H7 (cell line): Measurements from ENCODE around the gene DHRSX. TPM values are rescaled to one million over a fixed set of nuclear protein-coding genes. Genes with fewer than 3 reads are reported as not detected.
A peak's percentile ranks its signal among the peaks of the same experiment; 100 is the strongest.

Experiments used
- DNase-seq: peaks from one replicate; pipeline ENCODE4 v3.0.0; 2012
- H3K27me3 ChIP-seq: 2 replicates; pipeline ENCODE4 v1.6.0; 2011; ENCODE audit warnings: mild to moderate bottlenecking, low read length; ENCODE audit not compliant: control insufficient read depth, insufficient read depth
- H3K36me3 ChIP-seq: replicated peaks from 2 replicates; pipeline ENCODE4 v1.5.1; 2011; ENCODE audit warnings: low read length; ENCODE audit not compliant: control insufficient read depth, insufficient read depth
- H3K4me3 ChIP-seq: 2 replicates; pipeline ENCODE4 v1.5.1; 2011; ENCODE audit warnings: low read depth, mild to moderate bottlenecking, control low read depth, low read length, moderate library complexity; ENCODE audit not compliant: insufficient read depth
- total RNA-seq: library from RNA; depleted of rRNA; stranded (reverse); fragments of >200 nt; shearing (Covaris generic); gene quantifications from 2 replicates; pipeline ENCODE4 v1.2.3, GENCODE V29; 2014

Gene DHRSX
- total RNA-seq, 1 experiment from 2014 or later, result 25.5 TPM

- no peak for DNase-seq
- H3K4me3 ChIP-seq, result no peak overlapping the region
These were observed 168.5 kb downstream of the DHRSX start for GRCh38 chrX:2332252-2332651.

GRCh38 chrX:2330910-2331309, 169.9 kb downstream of the DHRSX start:
- Histone ChIP-seq H3K4me3 (no peak overlapping the region), H3K36me3 (no peaks in the 10 kb centered on the region), H3K27me3 (no peaks in the 10 kb centered on the region)
- no peak for DNase-seq

More at GRCh38 chrX:2332252-2332651, 168.5 kb downstream of the DHRSX start:
- no peaks in the 10 kb centered on the region for H3K27me3 ChIP-seq
- no peaks in the 10 kb centered on the region for H3K36me3 ChIP-seq

GRCh38 chrX:2330487-2330886, 170.3 kb downstream of the DHRSX start:
- H3K36me3 ChIP-seq, result no peaks in the 10 kb centered on the region
- H3K27me3 ChIP-seq, result no peaks in the 10 kb centered on the region
- DNase-seq, result no peak
- H3K4me3 ChIP-seq, result no peak overlapping the region

- H3K27me3 ChIP-seq, result no peaks in the 10 kb centered on the region
- DNase-seq, result no peak
- no peak overlapping the region for H3K4me3 ChIP-seq
- no peaks in the 10 kb centered on the region for H3K36me3 ChIP-seq
These were observed 173.4 kb downstream of the DHRSX start for GRCh38 chrX:2327423-2327822.

- Histone ChIP-seq H3K36me3 (no peaks in the 10 kb centered on the region), H3K27me3 (no peaks in the 10 kb centered on the region), H3K4me3 (peak overlapping the region; percentile 16; the same call in 1 of the 2 replicates)
- no peak for DNase-seq
These were observed 175.5 kb downstream of the DHRSX start for GRCh38 chrX:2325076-2325784.

- Histone ChIP-seq H3K4me3 (no peak overlapping the region), H3K36me3 (no peaks in the 10 kb centered on the region), H3K27me3 (no peaks in the 10 kb centered on the region)
- DNase-seq, result no peak
These were observed 176.6 kb downstream of the DHRSX start for GRCh38 chrX:2324151-2324550.

GRCh38 chrX:2321411-2321810, 179.4 kb downstream of the DHRSX start:
- H3K27me3 ChIP-seq, result no peaks in the 10 kb centered on the region
- H3K36me3 ChIP-seq, result no peaks in the 10 kb centered on the region
- no peak for DNase-seq
- H3K4me3 ChIP-seq, result no peak overlapping the region

- DNase-seq, result no peak
- no peaks in the 10 kb centered on the region for H3K27me3 ChIP-seq
- no peak overlapping the region for H3K4me3 ChIP-seq
- H3K36me3 ChIP-seq, result no peaks in the 10 kb centered on the region
These were observed 180.0 kb downstream of the DHRSX start for GRCh38 chrX:2320580-2321327.

- H3K36me3 ChIP-seq, result no peaks in the 10 kb centered on the region
- no peak overlapping the region for H3K4me3 ChIP-seq
These were observed 180.7 kb downstream of the DHRSX start for GRCh38 chrX:2320089-2320488.

GRCh38 chrX:2318371-2318770, 182.4 kb downstream of the DHRSX start:
- Histone ChIP-seq H3K36me3 (no peaks in the 10 kb centered on the region), H3K4me3 (no peak overlapping the region), H3K27me3 (no peaks in the 10 kb centered on the region)
- DNase-seq, result no peak

More at GRCh38 chrX:2320089-2320488, 180.7 kb downstream of the DHRSX start:
- H3K27me3 ChIP-seq, result no peaks in the 10 kb centered on the region
- DNase-seq, result no peak

GRCh38 chrX:2317527-2318055, 183.2 kb downstream of the DHRSX start:
- H3K4me3 ChIP-seq, result no peak overlapping the region
- H3K36me3 ChIP-seq, result no peaks in the 10 kb centered on the region
- H3K27me3 ChIP-seq, result no peaks in the 10 kb centered on the region
- no peak for DNase-seq

- H3K4me3 ChIP-seq, result no peak overlapping the region
- no peaks in the 10 kb centered on the region for H3K36me3 ChIP-seq
- no peaks in the 10 kb centered on the region for H3K27me3 ChIP-seq
- DNase-seq, result no peak
These were observed 184.2 kb downstream of the DHRSX start for GRCh38 chrX:2316534-2316933.

- DNase-seq, result no peak
- no peaks in the 10 kb centered on the region for H3K36me3 ChIP-seq
- no peak overlapping the region for H3K4me3 ChIP-seq
- H3K27me3 ChIP-seq, result no peaks in the 10 kb centered on the region
These were observed 185.3 kb downstream of the DHRSX start for GRCh38 chrX:2315434-2315833.

GRCh38 chrX:2314831-2315365, 185.9 kb downstream of the DHRSX start:
- H3K27me3 ChIP-seq, result no peaks in the 10 kb centered on the region
- H3K4me3 ChIP-seq, result no peak overlapping the region
- H3K36me3 ChIP-seq, result no peaks in the 10 kb centered on the region
- DNase-seq, result no peak
